Left ventricle myocardium inferior (tissue), 1 donor: ENCODE results near the gene SMIM14. TPM values are rescaled to one million over a fixed set of nuclear protein-coding genes. Genes with fewer than 3 reads are reported as not detected.
"Not testable (repeated sequence)": the region's sequence is repeated elsewhere in the genome, so short reads cannot be mapped to it uniquely, and the experiment has no call there.

Experiments
- DNase-seq: peaks from one replicate; pipeline ENCODE4 v3.0.0-alpha.2; 2020
- H3K27ac ChIP-seq: fragments of 200-600 bp; replicated peaks from 2 replicates; pipeline ENCODE4 v1.8.0; 2021
- H3K27me3 ChIP-seq: fragments of 200-600 bp; 2 replicates; pipeline ENCODE4 v1.8.0; 2021; ENCODE audit warnings: low read depth
- H3K36me3 ChIP-seq: fragments of 200-600 bp; 2 replicates; pipeline ENCODE4 v1.8.0; 2021
- H3K4me1 ChIP-seq: fragments of 200-600 bp; 2 replicates; pipeline ENCODE4 v1.8.0; 2021
- H3K4me3 ChIP-seq: fragments of 200-600 bp; 2 replicates; pipeline ENCODE4 v1.8.0; 2021; ENCODE audit warnings: mild to moderate bottlenecking, moderate library complexity
- H3K9me3 ChIP-seq: fragments of 200-600 bp; replicated peaks from 2 replicates; pipeline ENCODE4 v1.8.0; 2021
- CTCF ChIP-seq: fragments of 200-600 bp; IDR thresholded peaks from 2 replicates; pipeline ENCODE4 v1.8.0; 2021; ENCODE audit warnings: antibody characterized with exemption, mild to moderate bottlenecking, borderline replicate concordance
- intact Hi-C: fragments of 100-400 bp; cut with micrococcal nuclease; formaldehyde crosslinking; loops from one replicate; pipeline ENCODE4 v1.11.0; 2022
- total RNA-seq: library from RNA; stranded (reverse); fragmentation: NEBNext Ultra II Directional; extraction: Animal tissue kit (Norgen Biotek cat#: 25700); gene quantifications from one replicate; pipeline ENCODE4 v1.2.1, GENCODE V29; 2021
- donor health status: DM: no; HTN: yes; CAD: no; lungs with severe emphysema.

Gene SMIM14
- total RNA-seq, 1 donor from 2014 or later = 11.4 TPM

- TF ChIP-seq CTCF = no peak
- Histone ChIP-seq H3K4me1 (no peaks in the 10 kb centered on the region), H3K27me3 (no peaks in the 10 kb centered on the region), H3K4me3 (no peak overlapping the region), H3K27ac (no peak overlapping the region), H3K36me3 (peaks cover 4% of the 10 kb centered on the region), H3K9me3 (no peaks in the 10 kb centered on the region)
- no peak for DNase-seq
- intact Hi-C loops = no loop called here
These were observed 99.5 kb downstream of the SMIM14 start for GRCh38 chr4:39539089-39539611.

GRCh38 chr4:39533541-39533940, 105.1 kb downstream of the SMIM14 start:
- no peak for TF ChIP-seq CTCF
- intact Hi-C loops = no loop called here
- peaks cover 10% of the 10 kb centered on the region for H3K4me1 ChIP-seq
- no peak overlapping the region for H3K27ac ChIP-seq
- peaks cover 21% of the 10 kb centered on the region for H3K36me3 ChIP-seq
- no peaks in the 10 kb centered on the region for H3K9me3 ChIP-seq
- no peak overlapping the region for H3K4me3 ChIP-seq
- no peak for DNase-seq
- no peaks in the 10 kb centered on the region for H3K27me3 ChIP-seq

- H3K27me3 ChIP-seq, H3K9me3 ChIP-seq, H3K4me3 ChIP-seq, intact Hi-C loops, H3K27ac ChIP-seq, DNase-seq: not testable (repeated sequence)
- Histone ChIP-seq H3K4me1 (peaks cover 21% of the 10 kb centered on the region), H3K36me3 (peaks cover 21% of the 10 kb centered on the region)
These were observed 106.4 kb downstream of the SMIM14 start for GRCh38 chr4:39532237-39532636.

GRCh38 chr4:39530682-39531081, 108.0 kb downstream of the SMIM14 start:
- Histone ChIP-seq H3K9me3 (no peaks in the 10 kb centered on the region), H3K27ac (no peak overlapping the region), H3K4me3 (no peak overlapping the region), H3K36me3 (peaks cover 21% of the 10 kb centered on the region), H3K4me1 (peaks cover 36% of the 10 kb centered on the region), H3K27me3 (no peaks in the 10 kb centered on the region)
- intact Hi-C loops = no loop called here
- DNase-seq = no peak
- no peak for TF ChIP-seq CTCF

- H3K27ac ChIP-seq = no peak overlapping the region
- peaks cover 20% of the 10 kb centered on the region for H3K36me3 ChIP-seq
- H3K27me3 ChIP-seq = no peaks in the 10 kb centered on the region
- H3K9me3 ChIP-seq = no peaks in the 10 kb centered on the region
- intact Hi-C loops = loop anchor here (5.0 kb wide), 1 partner anchor 108 kb away; the partner anchor contains the start of gene SMIM14
- no peak overlapping the region for H3K4me3 ChIP-seq
- DNase-seq = no peak
- peaks cover 38% of the 10 kb centered on the region for H3K4me1 ChIP-seq
- no peak for TF ChIP-seq CTCF
These were observed 109.1 kb downstream of the SMIM14 start for GRCh38 chr4:39529534-39529933.

- Histone ChIP-seq H3K9me3 (no peaks in the 10 kb centered on the region), H3K4me1 (peaks cover 38% of the 10 kb centered on the region), H3K36me3 (peaks cover 14% of the 10 kb centered on the region), H3K4me3 (peak overlapping the region; percentile 92), H3K27ac (peak overlapping the region; percentile 99), H3K27me3 (no peaks in the 10 kb centered on the region)
- no peak for TF ChIP-seq CTCF
- no peak for DNase-seq
- intact Hi-C loops = loop anchor here (5.0 kb wide), 1 partner anchor 109 kb away; the partner anchor contains the start of gene SMIM14
These were observed 110.6 kb downstream of the SMIM14 start for GRCh38 chr4:39528061-39528465.
